Activated B cell treated with CpG ODN at 0.5 μM for 24 hours (primary cell): ENCODE measurements around the gene CCDC88B. TPM values are rescaled to one million over a fixed set of nuclear protein-coding genes. Genes with fewer than 3 reads are reported as not detected.
"Not testable (repeated sequence)": the region's sequence is repeated elsewhere in the genome, so short reads cannot be mapped to it uniquely, and the experiment has no call there.

Experiments
- ATAC-seq: fragments of 200-7000 bp; cut with Tn5 transposase; one replicate; pipeline ENCODE4 v1.10.0; 2021; ENCODE audit warnings: low read depth, mild to moderate bottlenecking, moderate library complexity
- CTCF ChIA-PET: fragments of 350-600 bp; sonication (Branson Sonifier 250); formaldehyde crosslinking; loops from one replicate; lab custom pipeline; 2021; ENCODE audit warnings: antibody characterized with exemption; lab: Charles Lee
- POLR2A ChIA-PET: fragments of 350-600 bp; sonication (Branson Sonifier 250); formaldehyde crosslinking; loops from one replicate; lab custom pipeline; 2021; ENCODE audit warnings: antibody characterized with exemption; lab: Charles Lee
- DNase-seq: peaks from one replicate; pipeline ENCODE4 v3.0.0; 2022
- H3K27ac Mint-ChIP-seq: one replicate; pipeline ENCODE4 v1.8.0; 2020; ENCODE audit warnings: mixed read lengths
- H3K27me3 Mint-ChIP-seq: one replicate; pipeline ENCODE4 v1.8.0; 2021; ENCODE audit warnings: mixed read lengths
- H3K36me3 Mint-ChIP-seq: one replicate; pipeline ENCODE4 v1.8.0; 2021; ENCODE audit warnings: low read depth, mixed read lengths
- H3K4me1 Mint-ChIP-seq: one replicate; pipeline ENCODE4 v1.8.0; 2021; ENCODE audit warnings: mixed read lengths
- H3K4me3 Mint-ChIP-seq: one replicate; pipeline ENCODE4 v1.8.0; 2020; ENCODE audit warnings: mild to moderate bottlenecking, mixed read lengths
- H3K9me3 Mint-ChIP-seq: one replicate; pipeline ENCODE4 v1.8.0; 2020; ENCODE audit warnings: mixed read lengths
- intact Hi-C: fragments of 100-400 bp; cut with micrococcal nuclease; formaldehyde crosslinking; loops from one replicate; pipeline ENCODE4 v1.15.1; 2024
- total RNA-seq: library from RNA; stranded (reverse); gene quantifications from 2 replicates; pipeline ENCODE4 v1.2.3, GENCODE V29; 2022
- TF ChIP-seq, protein P1 (sequence below): fragments of 200-600 bp; IDR thresholded peaks from one replicate; pipeline ENCODE4 v1.8.0; 2022; ENCODE audit warnings: antibody characterized with exemption, mild to moderate bottlenecking

Gene CCDC88B
- total RNA-seq, 1 donor from 2014 or later = 201 TPM

DNA sequence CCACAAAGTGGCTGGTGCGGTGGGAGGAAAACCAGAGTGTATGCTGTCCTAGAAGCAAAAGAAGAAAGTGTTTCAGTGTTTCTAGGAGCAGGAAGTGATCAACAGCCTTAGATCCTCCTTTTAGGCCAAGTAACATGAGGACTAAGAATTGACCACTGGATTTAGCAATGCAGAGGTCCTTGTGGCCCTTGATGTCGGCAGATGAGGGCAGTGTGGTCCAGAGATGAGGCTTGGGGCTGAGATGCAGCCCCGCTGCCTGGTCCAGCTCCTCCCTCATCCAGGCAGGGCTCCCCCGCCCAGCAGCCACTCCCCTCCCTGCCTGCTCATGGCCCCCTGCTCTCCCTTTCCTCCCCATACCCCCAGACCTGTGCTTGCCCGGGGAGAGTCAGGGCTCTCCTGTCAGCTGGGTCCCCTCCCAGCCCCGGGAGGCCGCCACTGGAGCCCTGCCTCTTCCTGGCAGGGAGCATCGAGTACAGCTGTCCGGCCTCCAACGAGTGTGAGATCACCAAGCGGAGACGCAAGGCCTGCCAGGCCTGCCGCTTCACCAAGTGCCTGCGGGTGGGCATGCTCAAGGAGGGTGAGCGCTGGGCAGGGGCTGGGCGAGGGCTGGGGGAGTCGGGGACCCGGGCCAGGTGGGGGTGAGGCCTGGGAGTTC is 26.4 kb upstream of the CCDC88B start:
- Mint-ChIP-seq H3K36me3 (peaks cover 46% of the 10 kb centered on the region), H3K27me3 (no peaks in the 10 kb centered on the region), H3K4me1 (peaks cover 19% of the 10 kb centered on the region), H3K27ac (no peak overlapping the region), H3K9me3 (no peaks in the 10 kb centered on the region), H3K4me3 (no peak overlapping the region)
- ChIA-PET CTCF (interaction anchor here (0.7 to 2.3 kb wide), 2 partner anchors 8 to 41 kb away, joined by 3 to 10 read pairs; partner anchors contain the start of gene ESRRA), POLR2A (no interaction called here)
- TF ChIP-seq, protein P1, sequence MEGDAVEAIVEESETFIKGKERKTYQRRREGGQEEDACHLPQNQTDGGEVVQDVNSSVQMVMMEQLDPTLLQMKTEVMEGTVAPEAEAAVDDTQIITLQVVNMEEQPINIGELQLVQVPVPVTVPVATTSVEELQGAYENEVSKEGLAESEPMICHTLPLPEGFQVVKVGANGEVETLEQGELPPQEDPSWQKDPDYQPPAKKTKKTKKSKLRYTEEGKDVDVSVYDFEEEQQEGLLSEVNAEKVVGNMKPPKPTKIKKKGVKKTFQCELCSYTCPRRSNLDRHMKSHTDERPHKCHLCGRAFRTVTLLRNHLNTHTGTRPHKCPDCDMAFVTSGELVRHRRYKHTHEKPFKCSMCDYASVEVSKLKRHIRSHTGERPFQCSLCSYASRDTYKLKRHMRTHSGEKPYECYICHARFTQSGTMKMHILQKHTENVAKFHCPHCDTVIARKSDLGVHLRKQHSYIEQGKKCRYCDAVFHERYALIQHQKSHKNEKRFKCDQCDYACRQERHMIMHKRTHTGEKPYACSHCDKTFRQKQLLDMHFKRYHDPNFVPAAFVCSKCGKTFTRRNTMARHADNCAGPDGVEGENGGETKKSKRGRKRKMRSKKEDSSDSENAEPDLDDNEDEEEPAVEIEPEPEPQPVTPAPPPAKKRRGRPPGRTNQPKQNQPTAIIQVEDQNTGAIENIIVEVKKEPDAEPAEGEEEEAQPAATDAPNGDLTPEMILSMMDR = no peak
- ATAC-seq (no peak), DNase-seq (no peak)
- intact Hi-C loops = no loop called here

DNA sequence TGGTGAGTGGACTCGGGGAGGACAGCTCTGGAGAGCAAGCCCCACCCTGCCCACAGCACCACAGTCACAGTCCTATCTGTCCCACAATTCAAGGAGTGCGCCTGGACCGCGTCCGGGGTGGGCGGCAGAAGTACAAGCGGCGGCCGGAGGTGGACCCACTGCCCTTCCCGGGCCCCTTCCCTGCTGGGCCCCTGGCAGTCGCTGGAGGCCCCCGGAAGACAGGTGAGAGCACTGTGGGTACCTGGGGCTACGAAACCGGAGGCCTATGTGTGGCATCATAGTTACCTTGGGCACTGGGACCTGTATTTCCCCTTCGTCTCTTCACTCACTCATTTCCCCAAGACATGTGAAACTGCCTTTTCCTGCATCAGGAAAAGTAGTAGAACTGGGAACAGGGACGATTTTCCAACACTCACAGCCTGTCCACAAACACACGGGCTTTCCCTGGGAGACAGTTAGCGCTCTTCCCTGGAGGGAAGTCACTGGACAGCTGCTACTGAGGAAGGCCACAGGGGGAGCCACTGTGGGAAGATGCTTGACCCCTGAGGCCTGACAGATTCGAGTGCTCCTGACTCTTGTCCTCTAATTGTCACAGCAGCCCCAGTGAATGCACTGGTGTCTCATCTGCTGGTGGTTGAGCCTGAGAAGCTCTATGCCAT is 25.7 kb upstream of the CCDC88B start:
- peaks cover 46% of the 10 kb centered on the region for H3K36me3 Mint-ChIP-seq
- H3K4me3 Mint-ChIP-seq = no peak overlapping the region
- peaks cover 25% of the 10 kb centered on the region for H3K4me1 Mint-ChIP-seq
- no peaks in the 10 kb centered on the region for H3K27me3 Mint-ChIP-seq
- intact Hi-C loops = no loop called here
- no peaks in the 10 kb centered on the region for H3K9me3 Mint-ChIP-seq
- DNase-seq (no peak), ATAC-seq (no peak)
- TF ChIP-seq, protein P1 = no peak
- CTCF ChIA-PET = interaction anchor here (0.7 to 2.3 kb wide), 2 partner anchors 9 to 41 kb away, joined by 3 to 10 read pairs; partner anchors contain the start of gene ESRRA
- POLR2A ChIA-PET = no interaction called here
- H3K27ac Mint-ChIP-seq = no peak overlapping the region

DNA sequence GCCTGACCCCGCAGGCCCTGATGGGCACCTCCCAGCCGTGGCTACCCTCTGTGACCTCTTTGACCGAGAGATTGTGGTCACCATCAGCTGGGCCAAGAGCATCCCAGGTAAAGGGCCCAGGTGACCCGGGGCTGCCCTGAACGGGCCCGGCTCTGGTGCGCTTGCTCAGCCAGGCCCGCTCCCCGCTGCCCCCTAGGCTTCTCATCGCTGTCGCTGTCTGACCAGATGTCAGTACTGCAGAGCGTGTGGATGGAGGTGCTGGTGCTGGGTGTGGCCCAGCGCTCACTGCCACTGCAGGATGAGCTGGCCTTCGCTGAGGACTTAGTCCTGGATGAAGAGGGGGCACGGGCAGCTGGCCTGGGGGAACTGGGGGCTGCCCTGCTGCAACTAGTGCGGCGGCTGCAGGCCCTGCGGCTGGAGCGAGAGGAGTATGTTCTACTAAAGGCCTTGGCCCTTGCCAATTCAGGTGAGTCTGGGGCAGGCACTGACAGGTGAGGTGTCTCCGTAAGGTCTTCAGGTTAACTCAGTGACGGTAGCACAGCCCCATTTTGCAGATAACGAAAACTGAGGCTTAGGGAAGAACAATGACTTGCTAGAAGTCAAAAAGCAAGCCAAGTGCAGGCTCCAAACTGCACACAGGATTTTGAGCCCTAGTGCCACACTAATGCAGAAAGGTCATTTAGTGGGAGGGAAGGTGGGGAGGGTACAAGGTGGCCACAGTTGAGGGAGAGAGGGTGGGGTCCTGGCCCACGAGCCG is 25.0 kb upstream of the CCDC88B start:
- ATAC-seq (no peak), DNase-seq (no peak)
- intact Hi-C loops = loop anchor here (5.0 kb wide), 3 partner anchors 83 to 427 kb away; partner anchors contain the start of genes DNAJC4, NAA40, RASGRP2 and VEGFB
- TF ChIP-seq, protein P1 = no peak
- Mint-ChIP-seq H3K4me1 (peaks cover 27% of the 10 kb centered on the region), H3K36me3 (peaks cover 46% of the 10 kb centered on the region), H3K27ac (no peak overlapping the region), H3K4me3 (no peak overlapping the region), H3K27me3 (no peaks in the 10 kb centered on the region), H3K9me3 (no peaks in the 10 kb centered on the region)
- CTCF ChIA-PET = interaction anchor here (2.3 kb wide), 1 partner anchor 40 kb away, joined by 10 read pairs; no protein-coding TSS in a partner anchor
- POLR2A ChIA-PET = interaction anchor here (4.0 kb wide), 1 partner anchor 39 kb away, joined by 61 read pairs; no protein-coding TSS in a partner anchor

DNA sequence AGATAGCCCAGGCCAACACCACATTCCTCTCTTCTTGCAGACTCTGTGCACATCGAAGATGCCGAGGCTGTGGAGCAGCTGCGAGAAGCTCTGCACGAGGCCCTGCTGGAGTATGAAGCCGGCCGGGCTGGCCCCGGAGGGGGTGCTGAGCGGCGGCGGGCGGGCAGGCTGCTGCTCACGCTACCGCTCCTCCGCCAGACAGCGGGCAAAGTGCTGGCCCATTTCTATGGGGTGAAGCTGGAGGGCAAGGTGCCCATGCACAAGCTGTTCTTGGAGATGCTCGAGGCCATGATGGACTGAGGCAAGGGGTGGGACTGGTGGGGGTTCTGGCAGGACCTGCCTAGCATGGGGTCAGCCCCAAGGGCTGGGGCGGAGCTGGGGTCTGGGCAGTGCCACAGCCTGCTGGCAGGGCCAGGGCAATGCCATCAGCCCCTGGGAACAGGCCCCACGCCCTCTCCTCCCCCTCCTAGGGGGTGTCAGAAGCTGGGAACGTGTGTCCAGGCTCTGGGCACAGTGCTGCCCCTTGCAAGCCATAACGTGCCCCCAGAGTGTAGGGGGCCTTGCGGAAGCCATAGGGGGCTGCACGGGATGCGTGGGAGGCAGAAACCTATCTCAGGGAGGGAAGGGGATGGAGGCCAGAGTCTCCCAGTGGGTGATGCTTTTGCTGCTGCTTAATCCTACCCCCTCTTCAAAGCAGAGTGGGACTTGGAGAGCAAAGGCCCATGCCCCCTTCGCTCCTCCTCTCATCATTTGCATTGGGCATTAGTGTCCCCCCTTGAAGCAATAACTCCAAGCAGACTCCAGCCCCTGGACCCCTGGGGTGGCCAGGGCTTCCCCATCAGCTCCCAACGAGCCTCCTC is 24.1 kb upstream of the CCDC88B start:
- Mint-ChIP-seq H3K36me3 (peaks cover 51% of the 10 kb centered on the region), H3K4me1 (peaks cover 29% of the 10 kb centered on the region), H3K27ac (peak overlapping the region; percentile 99), H3K4me3 (peak overlapping the region; percentile 94)
- H3K27me3 Mint-ChIP-seq, H3K9me3 Mint-ChIP-seq, ATAC-seq, DNase-seq: not testable (repeated sequence)
- intact Hi-C loops = loop anchor here (5.0 kb wide), 3 partner anchors 84 to 426 kb away; partner anchors contain the start of genes DNAJC4, NAA40, RASGRP2 and VEGFB
- POLR2A ChIA-PET = interaction anchor here (0.6 to 4.9 kb wide), 7 partner anchors 11 to 1572 kb away, joined by 3 to 94 read pairs (median 59); partner anchors contain the start of genes CATSPERZ, CCDC88B, ESRRA and FIBP
- CTCF ChIA-PET = interaction anchor here (0.5 to 4.2 kb wide), 6 partner anchors 11 to 133 kb away, joined by 3 to 138 read pairs (median 42); partner anchors contain the start of genes CCDC88B and ESRRA
